Transverse colon (tissue), 4 donors: ENCODE measurements around the gene SLC51B. TPM values are rescaled to one million over a fixed set of nuclear protein-coding genes. Genes with fewer than 3 reads are reported as not detected.

Source experiments
- DNase-seq: peaks from one replicate; pipeline ENCODE4 v3.0.0-alpha.2; 2019
- H3K27ac ChIP-seq, 4 donors: fragments of 200-600 bp; sonication (generic); 2 replicates each; pipeline ENCODE4 v1.5.1; 2016 to 2018; ENCODE audit warnings: inconsistent platforms in 4 of 4
- H3K27me3 ChIP-seq: fragments of 200-600 bp; sonication (generic); 2 replicates; pipeline ENCODE4 v1.5.1; 2017; ENCODE audit warnings: inconsistent platforms
- H3K36me3 ChIP-seq, 4 donors: fragments of 200-600 bp; sonication (generic); 2 replicates each; pipeline ENCODE4 v1.5.1; 2017 to 2019; ENCODE audit warnings: inconsistent platforms in 4 of 4
- H3K4me1 ChIP-seq, 4 donors: fragments of 200-600 bp; sonication (generic); 2 replicates each; pipeline ENCODE4 v1.5.1; 2017 to 2020; ENCODE audit warnings: inconsistent platforms in 4 of 4
- H3K4me3 ChIP-seq, 4 donors: fragments of 200-600 bp; sonication (generic); 1 replicate in 1 of 4; 2 replicates in 3 of 4; pipeline versions ENCODE4 v1.5.1 to v1.6.1; 2017 to 2019; ENCODE audit warnings: inconsistent platforms in 4 of 4
- H3K9me3 ChIP-seq, 2 donors: fragments of 200-600 bp; sonication (generic); 2 replicates each; pipeline ENCODE4 v1.5.1; 2017 to 2019; ENCODE audit warnings: inconsistent platforms in 2 of 2
- EP300 ChIP-seq: sonication (generic); formaldehyde crosslinking; IDR thresholded peaks from one replicate; pipeline ENCODE4 v1.6.1; 2017; ENCODE audit warnings: antibody characterized with exemption, low read depth
- POLR2A ChIP-seq: fragments of 450-650 bp; IDR thresholded peaks from one replicate; pipeline ENCODE4 v1.6.1; 2016; ENCODE audit warnings: antibody characterized with exemption, mild to moderate bottlenecking, moderate library complexity
- POLR2AphosphoS5 ChIP-seq, 3 donors: sonication (generic); formaldehyde crosslinking; IDR thresholded peaks; one replicate each; pipeline ENCODE4 v1.6.1; 2016; ENCODE audit warnings: antibody characterized with exemption in 3 of 3
- WGBS, 2 donors: methylation state at CpG; one replicate each; pipeline ENCODE4 v1.1.5; 2018; ENCODE audit warnings: low coverage in 1 of 2; 5-methylcytosine and 5-hydroxymethylcytosine counted together
- in situ Hi-C, 4 donors: fragments of 200-750 bp; cut with MboI; loops; one replicate each; pipeline versions ENCODE4 v1.15.0 to v1.15.1; 2017; ENCODE audit warnings: low sequenced_read_pairs in 3 of 4, low pct_ligation_motif_present in 1 of 4, low pct_unique_long_range_greater_than_20kb in 1 of 4
- intact Hi-C: fragments of 100-400 bp; cut with DNase I; formaldehyde crosslinking; loops from one replicate; pipeline ENCODE4 v1.15.1; 2023; ENCODE audit warnings: low total_unique reads
- total RNA-seq, 4 donors: library from RNA; depleted of rRNA; stranded (reverse); fragments of >200 nt; gene quantifications; one replicate each; pipeline ENCODE4 v1.1.0, GENCODE V29; 2016
- TF ChIP-seq, protein P1 (sequence below), 5 experiments: fragments of 200-600 bp in 3 of 5; fragments of 450-650 bp in 2 of 5; sonication (generic) in 3 of 5; IDR thresholded peaks; 1 replicate in 2 of 5; 2 replicates in 3 of 5; pipeline ENCODE4 v1.5.1; 2016 to 2017; ENCODE audit warnings: antibody characterized with exemption in 5 of 5, inconsistent platforms in 3 of 5, mild to moderate bottlenecking in 2 of 5, moderate library complexity in 1 of 5

Gene SLC51B
- total RNA-seq, 4 donors from 2014 or later: 3.4 to 150 (median 121) TPM

DNA sequence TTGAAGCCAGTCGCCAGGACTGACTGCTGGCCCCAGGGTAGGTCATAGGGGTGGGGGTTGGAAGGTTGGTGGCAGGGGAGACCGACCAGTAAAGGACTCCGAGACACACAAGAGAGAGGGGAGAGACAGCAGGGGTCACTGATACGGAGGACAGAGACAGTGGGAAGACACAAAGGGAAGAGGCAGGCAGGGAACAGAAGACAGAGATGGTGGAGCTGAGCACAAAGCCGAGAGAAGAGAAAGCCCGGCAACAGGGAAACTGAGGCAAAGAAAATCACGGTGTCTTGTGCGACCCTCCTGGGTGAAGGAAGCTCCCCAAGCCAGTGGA lies 22.1 kb downstream of the SLC51B start:
- Histone ChIP-seq H3K4me3 (peak overlapping the region; percentile 32 to 50 (median 42)), H3K36me3 (no peaks in the 10 kb centered on the region), H3K4me1 (peaks cover 3 to 56% (median 30%) of the 10 kb centered on the region in 4 donors), H3K9me3 (no peaks in the 10 kb centered on the region), H3K27ac (peak overlapping the region; percentile 85 to 90 (median 86)), H3K27me3 (peaks cover 18% of the 10 kb centered on the region)
- DNase-seq: no peak
- in situ Hi-C loops (no loop called here), intact Hi-C loops (loop anchor here (1.0 kb wide), 1 partner anchor 21 kb away; no protein-coding TSS in a partner anchor)
- TF ChIP-seq POLR2A (no peak), POLR2AphosphoS5 (IDR thresholded peaks at IDR 0.05) (no peak), EP300 (no peak)
- TF ChIP-seq, protein P1, sequence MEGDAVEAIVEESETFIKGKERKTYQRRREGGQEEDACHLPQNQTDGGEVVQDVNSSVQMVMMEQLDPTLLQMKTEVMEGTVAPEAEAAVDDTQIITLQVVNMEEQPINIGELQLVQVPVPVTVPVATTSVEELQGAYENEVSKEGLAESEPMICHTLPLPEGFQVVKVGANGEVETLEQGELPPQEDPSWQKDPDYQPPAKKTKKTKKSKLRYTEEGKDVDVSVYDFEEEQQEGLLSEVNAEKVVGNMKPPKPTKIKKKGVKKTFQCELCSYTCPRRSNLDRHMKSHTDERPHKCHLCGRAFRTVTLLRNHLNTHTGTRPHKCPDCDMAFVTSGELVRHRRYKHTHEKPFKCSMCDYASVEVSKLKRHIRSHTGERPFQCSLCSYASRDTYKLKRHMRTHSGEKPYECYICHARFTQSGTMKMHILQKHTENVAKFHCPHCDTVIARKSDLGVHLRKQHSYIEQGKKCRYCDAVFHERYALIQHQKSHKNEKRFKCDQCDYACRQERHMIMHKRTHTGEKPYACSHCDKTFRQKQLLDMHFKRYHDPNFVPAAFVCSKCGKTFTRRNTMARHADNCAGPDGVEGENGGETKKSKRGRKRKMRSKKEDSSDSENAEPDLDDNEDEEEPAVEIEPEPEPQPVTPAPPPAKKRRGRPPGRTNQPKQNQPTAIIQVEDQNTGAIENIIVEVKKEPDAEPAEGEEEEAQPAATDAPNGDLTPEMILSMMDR (IDR thresholded peaks at IDR 0.05): no peak
- 19 to 24% methylated on average over 4 to 8 of the region's 8 CpGs for WGBS, 2 donors

GRCh38 chr15:65067645-65068402 lies 22.6 kb downstream of the SLC51B start, which contains the start of gene RASL12:
RASL12 (minus strand) TSS chr15:65067991; CDS start chr15:65067835, 156 bp downstream.
- in situ Hi-C loops (no loop called here), intact Hi-C loops (loop anchor here (1.0 kb wide), 1 partner anchor 20 kb away; no protein-coding TSS in a partner anchor)
- no peak for TF ChIP-seq EP300
- TF ChIP-seq POLR2A: no peak
- TF ChIP-seq, protein P1 (IDR thresholded peaks at IDR 0.05): no peak
- TF ChIP-seq POLR2AphosphoS5 (IDR thresholded peaks at IDR 0.05): no peak
- H3K9me3 ChIP-seq: no peaks in the 10 kb centered on the region
- 4 to 60% methylated on average over 1 to 32 of the region's 66 CpGs for WGBS, 2 donors
- H3K36me3 ChIP-seq: no peaks in the 10 kb centered on the region
- H3K27ac ChIP-seq: peak within 1 kb of the TSS; percentile 85 to 90 (median 86)
- peak within 1 kb of the TSS; percentile 32 to 50 (median 42) for H3K4me3 ChIP-seq
- peaks cover 3 to 51% (median 31%) of the 10 kb centered on the region in 4 donors for H3K4me1 ChIP-seq
- DNase-seq: peak; percentile 37
- peaks cover 18% of the 10 kb centered on the region for H3K27me3 ChIP-seq

DNA sequence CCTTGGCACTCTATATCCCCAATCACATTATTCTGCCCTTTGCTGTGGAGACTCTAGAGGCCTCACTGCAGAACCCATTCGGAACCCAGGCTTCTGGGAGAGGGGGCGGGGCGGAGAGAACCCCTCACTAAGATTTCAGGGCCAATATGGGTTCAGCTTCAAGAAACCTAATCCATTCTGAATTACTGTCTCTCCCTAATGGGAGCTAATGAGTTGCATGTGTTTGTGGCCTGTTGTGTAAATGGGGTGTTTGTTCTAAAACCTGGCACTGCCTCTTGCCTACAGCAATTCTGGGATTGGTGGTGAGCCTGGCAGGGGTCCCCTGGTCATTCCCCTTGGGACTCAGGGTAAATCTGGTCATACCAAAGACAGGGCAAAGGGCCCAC lies 23.2 kb downstream of the SLC51B start:
- 79% methylated on average over 3 of the region's 3 CpGs; no CpG with 5 or more reads in 1 of the 2 donors for WGBS, 2 donors
- Histone ChIP-seq H3K4me3 (peak overlapping the region in 2 of 4 donors; percentile 42 to 43), H3K36me3 (no peaks in the 10 kb centered on the region), H3K27ac (peak overlapping the region; percentile 85 to 90 (median 86)), H3K27me3 (peaks cover 18% of the 10 kb centered on the region), H3K9me3 (no peaks in the 10 kb centered on the region), H3K4me1 (peaks cover 3 to 46% (median 31%) of the 10 kb centered on the region in 4 donors)
- TF ChIP-seq POLR2A: no peak
- no peak for TF ChIP-seq POLR2AphosphoS5 (IDR thresholded peaks at IDR 0.05)
- TF ChIP-seq, protein P1 (IDR thresholded peaks at IDR 0.05): no peak
- no peak for TF ChIP-seq EP300
- in situ Hi-C loops (no loop called here), intact Hi-C loops (no loop called here)
- DNase-seq: no peak

DNA sequence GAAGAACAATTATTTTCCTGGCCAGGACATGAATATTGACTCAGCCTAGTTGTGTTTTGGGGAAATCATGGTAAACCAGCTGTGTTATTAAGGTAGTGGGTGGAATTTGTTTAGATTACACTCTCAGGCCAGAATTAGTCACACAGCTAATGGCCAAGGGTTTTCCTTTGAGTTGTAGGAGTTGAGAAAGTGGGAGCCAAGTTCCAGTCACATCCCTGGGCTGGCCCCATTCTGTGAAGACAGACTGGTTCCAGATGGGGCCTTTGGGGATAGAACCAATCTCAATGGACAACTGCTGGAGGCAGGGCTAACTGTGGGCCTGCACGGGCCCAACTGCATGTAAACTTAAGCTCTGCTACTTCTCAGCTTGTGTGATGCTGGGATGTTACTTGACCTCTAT lies 24.0 kb downstream of the SLC51B start:
- H3K36me3 ChIP-seq: no peaks in the 10 kb centered on the region
- peak overlapping the region; percentile 85 to 90 (median 86) for H3K27ac ChIP-seq
- no peaks in the 10 kb centered on the region for H3K9me3 ChIP-seq
- DNase-seq: peak; percentile 50
- in situ Hi-C loops (no loop called here), intact Hi-C loops (no loop called here)
- peaks cover 3 to 42% (median 31%) of the 10 kb centered on the region in 4 donors for H3K4me1 ChIP-seq
- H3K4me3 ChIP-seq: no peak overlapping the region
- H3K27me3 ChIP-seq: peaks cover 18% of the 10 kb centered on the region
- TF ChIP-seq POLR2AphosphoS5 (IDR thresholded peaks at IDR 0.05): peak in 2 of 3 donors; percentile 47 to 66
- no peak for TF ChIP-seq EP300
- TF ChIP-seq POLR2A: no peak
- TF ChIP-seq, protein P1 (IDR thresholded peaks at IDR 0.05): no peak
- whole genome bisulfite sequencing, 2 donors: 50 to 60% methylated on average over 1 of the region's 1 CpG
